Sigmoid colon (tissue), 7 donors: ENCODE results near the gene SHF. TPM values are rescaled to one million over a fixed set of nuclear protein-coding genes. Genes with fewer than 3 reads are reported as not detected.
A peak's percentile ranks its signal among the peaks of the same experiment; 100 is the strongest.

Experiments used
- DNase-seq: peaks from one replicate; pipeline ENCODE4 v3.0.0-alpha.2; 2019
- H3K27ac ChIP-seq, 4 donors: fragments of 200-600 bp; sonication (generic); one replicate each; pipeline ENCODE4 v1.5.1; 2016 to 2019; ENCODE audit warnings: mild to moderate bottlenecking in 1 of 4
- H3K27me3 ChIP-seq, 3 donors: fragments of 200-600 bp; sonication (generic); one replicate each; pipeline ENCODE4 v1.5.1; 2019; ENCODE audit warnings: mild to moderate bottlenecking in 1 of 3
- H3K36me3 ChIP-seq, 4 donors: fragments of 200-600 bp; sonication (generic); one replicate each; pipeline ENCODE4 v1.5.1; 2016 to 2019
- H3K4me1 ChIP-seq, 4 donors: fragments of 200-600 bp; sonication (generic); one replicate each; pipeline ENCODE4 v1.5.1; 2017 to 2019
- H3K4me3 ChIP-seq, 4 donors: fragments of 200-600 bp; sonication (generic); one replicate each; pipeline ENCODE4 v1.5.1; 2017 to 2019; ENCODE audit warnings: mild to moderate bottlenecking in 2 of 4, moderate library complexity in 1 of 4
- H3K9me3 ChIP-seq, 4 donors: fragments of 200-600 bp in 3 of 4; sonication (generic) in 3 of 4; one replicate each; pipeline versions ENCODE4 v1.5.1 to v1.6.1; 2013 to 2019
- CTCF ChIP-seq, 4 experiments: fragments of 450-650 bp in 3 of 4; fragments of 200-600 bp in 1 of 4; IDR thresholded peaks; one replicate each; pipeline ENCODE4 v1.5.1; 2016 to 2019; ENCODE audit warnings: antibody characterized with exemption in 4 of 4, mild to moderate bottlenecking in 3 of 4, moderate library complexity in 2 of 4
- EP300 ChIP-seq, 4 donors: sonication (generic); formaldehyde crosslinking; IDR thresholded peaks; one replicate each; pipeline ENCODE4 v1.6.1; 2017; ENCODE audit warnings: antibody characterized with exemption in 4 of 4
- POLR2A ChIP-seq, 2 donors: fragments of 450-650 bp; IDR thresholded peaks; one replicate each; pipeline ENCODE4 v1.6.1; 2016; ENCODE audit warnings: antibody characterized with exemption in 2 of 2, mild to moderate bottlenecking in 2 of 2, moderate library complexity in 2 of 2
- POLR2AphosphoS5 ChIP-seq, 4 donors: sonication (generic); formaldehyde crosslinking; IDR thresholded peaks; one replicate each; pipeline ENCODE4 v1.6.1; 2017; ENCODE audit warnings: antibody characterized with exemption in 4 of 4
- WGBS, 2 donors: extraction: QIAGEN DNeasy Blood & Tissue Kit; methylation state at CpG; one replicate each; pipeline ENCODE4 v1.1.7; 2013; 5-methylcytosine and 5-hydroxymethylcytosine counted together
- intact Hi-C: fragments of 100-400 bp; cut with DNase I; formaldehyde crosslinking; loops from one replicate; pipeline ENCODE4 v1.15.1; 2023
- polyA plus RNA-seq, 3 donors: library from polyadenylated mRNA; stranded (reverse); fragments of 200-250 nt; gene quantifications; one replicate each; pipeline ENCODE4 v1.2.3, GENCODE V29; 2013
- total RNA-seq, 4 donors: library from RNA; depleted of rRNA; stranded (reverse); fragments of >200 nt; gene quantifications; one replicate each; pipeline ENCODE4 v1.1.0, GENCODE V29; 2016
- donor health status: healthy with polysubstance abuse.
- donor health status: Bipolar disorder and iron deficiency.
- donor health status: healthy.

The SHF gene
- total and polyA plus RNA-seq, 7 donors = 3.5 to 28.5 (median 13.2) TPM

GRCh38 chr15:45203182-45203581, 15.4 kb upstream of the SHF start:
- intact Hi-C loops = loop anchor here (5.0 kb wide), 1 partner anchor 174 kb away; the partner anchor contains the start of gene GATM
- Histone ChIP-seq H3K4me1 (peaks cover 0 to 11% (median 7%) of the 10 kb centered on the region in 4 donors), H3K27ac (no peak overlapping the region), H3K36me3 (no peaks in the 10 kb centered on the region), H3K9me3 (no peaks in the 10 kb centered on the region), H3K27me3 (no peaks in the 10 kb centered on the region), H3K4me3 (no peak overlapping the region)
- WGBS, 2 donors = 78 to 81% methylated on average over 4 of the region's 4 CpGs
- no peak for TF ChIP-seq POLR2A (IDR thresholded peaks at IDR 0.05)
- TF ChIP-seq POLR2AphosphoS5 (IDR thresholded peaks at IDR 0.05) = no peak
- TF ChIP-seq CTCF (IDR thresholded peaks at IDR 0.05) = no peak
- TF ChIP-seq EP300 (IDR thresholded peaks at IDR 0.05) = no peak
- DNase-seq = no peak

GRCh38 chr15:45201869-45202268, 14.1 kb upstream of the SHF start:
- peak overlapping the region in 3 of 4 donors; percentile 93 to 98 (median 94) for H3K27ac ChIP-seq
- H3K9me3 ChIP-seq = no peaks in the 10 kb centered on the region
- DNase-seq = no peak
- intact Hi-C loops = loop anchor here (2.0 to 5.0 kb wide), 4 partner anchors 77 to 433 kb away; partner anchors contain the start of genes GATM and SQOR
- no peaks in the 10 kb centered on the region for H3K36me3 ChIP-seq
- H3K4me1 ChIP-seq = peaks cover 0 to 17% (median 7%) of the 10 kb centered on the region in 4 donors
- WGBS, 2 donors = 89 to 93% methylated on average over 7 of the region's 7 CpGs
- no peak overlapping the region for H3K4me3 ChIP-seq
- TF ChIP-seq CTCF (IDR thresholded peaks at IDR 0.05) = no peak
- no peaks in the 10 kb centered on the region for H3K27me3 ChIP-seq

- peak overlapping the region; percentile 93 to 98 (median 96) for H3K27ac ChIP-seq
- H3K4me3 ChIP-seq = peak overlapping the region in 1 of 4 donors; percentile 59
- H3K27me3 ChIP-seq = no peaks in the 10 kb centered on the region
- WGBS, 2 donors = 85 to 88% methylated on average over 3 of the region's 3 CpGs
- intact Hi-C loops = loop anchor here (2.0 to 5.0 kb wide), 4 partner anchors 77 to 433 kb away; partner anchors contain the start of genes GATM and SQOR
- no peak for DNase-seq
- TF ChIP-seq POLR2AphosphoS5 (IDR thresholded peaks at IDR 0.05) (no peak), EP300 (IDR thresholded peaks at IDR 0.05) (no peak), POLR2A (IDR thresholded peaks at IDR 0.05) (no peak), CTCF (IDR thresholded peaks at IDR 0.05) (no peak)
- H3K9me3 ChIP-seq = no peaks in the 10 kb centered on the region
- H3K4me1 ChIP-seq = peaks cover 0 to 17% (median 7%) of the 10 kb centered on the region in 4 donors
- H3K36me3 ChIP-seq = no peaks in the 10 kb centered on the region
Observed at GRCh38 chr15:45201557-45201859, 13.7 kb upstream of the SHF start.

- Histone ChIP-seq H3K4me1 (peaks cover 0 to 17% (median 7%) of the 10 kb centered on the region in 4 donors), H3K4me3 (peak overlapping the region; percentile 54 to 62 (median 60)), H3K9me3 (no peaks in the 10 kb centered on the region), H3K27me3 (no peaks in the 10 kb centered on the region), H3K36me3 (no peaks in the 10 kb centered on the region), H3K27ac (peak overlapping the region; percentile 93 to 98 (median 96))
- WGBS, 2 donors = 4% methylated on average over 34 of the region's 34 CpGs
- intact Hi-C loops = loop anchor here (2.0 to 5.0 kb wide), 4 partner anchors 78 to 434 kb away; partner anchors contain the start of genes GATM and SQOR
- TF ChIP-seq CTCF (IDR thresholded peaks at IDR 0.05) (no peak), EP300 (IDR thresholded peaks at IDR 0.05) (no peak), POLR2AphosphoS5 (IDR thresholded peaks at IDR 0.05) (peak in 1 of 4 donors; percentile 21), POLR2A (IDR thresholded peaks at IDR 0.05) (no peak)
- peak; percentile 91 for DNase-seq
Observed at GRCh38 chr15:45200799-45201556, 13.2 kb upstream of the SHF start.
